Measurements from ENCODE around the gene NPIPA5.
"Not testable (repeated sequence)": the region's sequence is repeated elsewhere in the genome, so short reads cannot be mapped to it uniquely, and the experiment has no call there.

DNA sequence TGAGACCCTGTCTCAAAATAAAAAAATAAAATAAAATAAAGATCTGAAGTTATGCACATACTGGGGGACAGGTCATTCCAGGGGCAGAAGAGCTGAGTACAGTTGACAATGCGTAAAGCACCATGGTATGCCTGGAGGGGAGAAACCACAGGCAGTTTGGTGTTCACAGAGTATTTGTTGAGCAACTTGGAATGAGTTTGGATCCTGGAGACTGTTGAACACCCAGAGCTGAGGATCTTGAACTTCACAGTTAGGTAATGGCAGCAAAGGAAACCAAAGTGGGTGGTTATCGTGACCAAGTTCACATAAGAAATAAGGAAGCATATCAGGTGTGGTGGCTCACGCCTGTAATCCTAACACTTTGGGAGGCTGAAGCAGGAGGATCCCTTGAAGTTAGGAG lies 26.0 kb upstream of the NPIPA5 start:
- TF ChIP-seq, protein P1, sequence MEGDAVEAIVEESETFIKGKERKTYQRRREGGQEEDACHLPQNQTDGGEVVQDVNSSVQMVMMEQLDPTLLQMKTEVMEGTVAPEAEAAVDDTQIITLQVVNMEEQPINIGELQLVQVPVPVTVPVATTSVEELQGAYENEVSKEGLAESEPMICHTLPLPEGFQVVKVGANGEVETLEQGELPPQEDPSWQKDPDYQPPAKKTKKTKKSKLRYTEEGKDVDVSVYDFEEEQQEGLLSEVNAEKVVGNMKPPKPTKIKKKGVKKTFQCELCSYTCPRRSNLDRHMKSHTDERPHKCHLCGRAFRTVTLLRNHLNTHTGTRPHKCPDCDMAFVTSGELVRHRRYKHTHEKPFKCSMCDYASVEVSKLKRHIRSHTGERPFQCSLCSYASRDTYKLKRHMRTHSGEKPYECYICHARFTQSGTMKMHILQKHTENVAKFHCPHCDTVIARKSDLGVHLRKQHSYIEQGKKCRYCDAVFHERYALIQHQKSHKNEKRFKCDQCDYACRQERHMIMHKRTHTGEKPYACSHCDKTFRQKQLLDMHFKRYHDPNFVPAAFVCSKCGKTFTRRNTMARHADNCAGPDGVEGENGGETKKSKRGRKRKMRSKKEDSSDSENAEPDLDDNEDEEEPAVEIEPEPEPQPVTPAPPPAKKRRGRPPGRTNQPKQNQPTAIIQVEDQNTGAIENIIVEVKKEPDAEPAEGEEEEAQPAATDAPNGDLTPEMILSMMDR (IDR thresholded peaks at IDR 0.05): not testable (repeated sequence)
- TF ChIP-seq EP300 (IDR thresholded peaks at IDR 0.05): not testable (repeated sequence)

Data from sigmoid colon (tissue), 4 donors.